NCI-H1694 treated with DMSO at 0.1 percent for 48 hours (cell line): Measurements from ENCODE around the gene GATA1.
"Not testable (repeated sequence)": the region's sequence is repeated elsewhere in the genome, so short reads cannot be mapped to it uniquely, and the experiment has no call there.

Experiments
- DNase-seq: peaks from one replicate; lab custom pipeline; 2025; lab: John Stamatoyannopoulos, UW

GATA1 gene

GRCh38 chrX:48814722-48815121, 28.3 kb downstream of the GATA1 start:
- no peak for DNase-seq

GRCh38 chrX:48815266-48815665, 28.9 kb downstream of the GATA1 start:
- no peak for DNase-seq

GRCh38 chrX:48816014-48816810, 29.8 kb downstream of the GATA1 start:
- no peak for DNase-seq

- DNase-seq, result no peak
Observed at GRCh38 chrX:48818098-48818497, 31.7 kb downstream of the GATA1 start.

- no peak for DNase-seq
Observed at GRCh38 chrX:48818866-48819265, 32.5 kb downstream of the GATA1 start.

- not testable (repeated sequence) for DNase-seq
Observed at GRCh38 chrX:48819394-48819793, 33.0 kb downstream of the GATA1 start.

GRCh38 chrX:48823053-48823452, 36.7 kb downstream of the GATA1 start:
- no peak for DNase-seq

GRCh38 chrX:48824066-48824465, 37.7 kb downstream of the GATA1 start:
- DNase-seq, result no peak

GRCh38 chrX:48826135-48826875, 39.9 kb downstream of the GATA1 start, which contains the start of gene ERAS:
TSS of gene ERAS (plus strand) at chrX:48826513. CDS start at chrX:48829124, 2,611 bp downstream.
- no peak for DNase-seq

GRCh38 chrX:48826876-48827653, 40.7 kb downstream of the GATA1 start:
- no peak for DNase-seq

GRCh38 chrX:48827654-48827968, 41.2 kb downstream of the GATA1 start:
- DNase-seq, result no peak

- DNase-seq, result no peak
Observed at GRCh38 chrX:48829016-48829735, 42.8 kb downstream of the GATA1 start.

- DNase-seq, result no peak
Observed at GRCh38 chrX:48831136-48831908, 44.9 kb downstream of the GATA1 start.

GRCh38 chrX:48831909-48832291, 45.5 kb downstream of the GATA1 start:
- no peak for DNase-seq

GRCh38 chrX:48833542-48834138, 47.2 kb downstream of the GATA1 start:
- no peak for DNase-seq

GRCh38 chrX:48834383-48834709, 48.0 kb downstream of the GATA1 start:
- no peak for DNase-seq

- DNase-seq, result no peak
Observed at GRCh38 chrX:48835524-48836329, 49.3 kb downstream of the GATA1 start, which contains the start of gene PCSK1N. TSS of gene PCSK1N (minus strand) at chrX:48835610. CDS start at chrX:48835532, 78 bp downstream.

- DNase-seq, result no peak
Observed at GRCh38 chrX:48839686-48840085, 53.3 kb downstream of the GATA1 start.
